Measurements from ENCODE around the gene BCL3. TPM values are rescaled to one million over a fixed set of nuclear protein-coding genes. Genes with fewer than 3 reads are reported as not detected.

The BCL3 gene
- total RNA-seq, 2 donors from 2014 or later, result 83.8 to 124 TPM

Other genes with a start within 250 kb of the BCL3 start
- 1 to 10 TPM; 8.2 to 9.6 TPM for gene ZNF180, start 248.2 kb upstream of the BCL3 start, total RNA-seq
- not detected for gene CEACAM20, start 219.0 kb upstream of the BCL3 start, total RNA-seq
- gene IGSF23, start 135.1 kb upstream of the BCL3 start, total RNA-seq, result not detected
- 10 to 100 TPM; 18.2 to 23.4 TPM for gene PVR, start 104.8 kb upstream of the BCL3 start, total RNA-seq
- gene CEACAM19, start 77.2 kb upstream of the BCL3 start, total RNA-seq, result 1 to 10 TPM; 2.2 to 2.5 TPM
- gene CEACAM16, start 49.6 kb upstream of the BCL3 start, total RNA-seq, result not detected
- not detected for gene CBLC, start 29.2 kb downstream of the BCL3 start, total RNA-seq
- gene BCAM, start 60.4 kb downstream of the BCL3 start, total RNA-seq, result under 1 TPM in 1 of 2 donors, not detected in 1; 0.31 TPM
- gene NECTIN2, start 97.6 kb downstream of the BCL3 start, total RNA-seq, result under 1 TPM; 0.89 to 0.98 TPM
- gene TOMM40, start 142.5 kb downstream of the BCL3 start, total RNA-seq, result 100 to 1,000 TPM in 1 of 2 donors, 10 to 100 TPM in 1; 38.2 to 120 TPM
- gene APOE, start 157.1 kb downstream of the BCL3 start, total RNA-seq, result 1 to 10 TPM in 1 of 2 donors, under 1 TPM in 1; 0.80 to 2.9 TPM
- under 1 TPM in 1 of 2 donors, not detected in 1; 0.61 TPM for gene APOC1, start 165.9 kb downstream of the BCL3 start, total RNA-seq
- not detected for gene APOC4, start 193.5 kb downstream of the BCL3 start, total RNA-seq
- not detected for gene APOC2, start 197.3 kb downstream of the BCL3 start, total RNA-seq
- 10 to 100 TPM; 54.0 to 58.5 TPM for gene CLPTM1, start 206.7 kb downstream of the BCL3 start, total RNA-seq

Measured in activated naive CD4-positive, alpha-beta T cell treated with anti-CD3 and anti-CD28 coated beads, Interleukin-2, amount 50 U/mL, for 72 hours (primary cell).